ENCODE measurements around the gene FOXD1.
"Not testable (repeated sequence)": the region's sequence is repeated elsewhere in the genome, so short reads cannot be mapped to it uniquely, and the experiment has no call there.

The FOXD1 gene

GRCh38 chr5:73417303-73418034 is 31.1 kb downstream of the FOXD1 start:
- DNase-seq (ENCODE audit: low spot score), result no peak

GRCh38 chr5:73415617-73416016 is 33.0 kb downstream of the FOXD1 start:
- no peak for DNase-seq (ENCODE audit: low spot score)

GRCh38 chr5:73415171-73415570 is 33.4 kb downstream of the FOXD1 start:
- no peak for DNase-seq (ENCODE audit: low spot score)

- no peak for DNase-seq (ENCODE audit: low spot score)
These were observed 36.0 kb downstream of the FOXD1 start for GRCh38 chr5:73412597-73412988.

- no peak for DNase-seq (ENCODE audit: low spot score)
These were observed 36.5 kb downstream of the FOXD1 start for GRCh38 chr5:73411936-73412596.

- DNase-seq (ENCODE audit: low spot score), result not testable (repeated sequence)
These were observed 38.6 kb downstream of the FOXD1 start for GRCh38 chr5:73409927-73410326.

- DNase-seq (ENCODE audit: low spot score), result no peak
These were observed 42.9 kb downstream of the FOXD1 start for GRCh38 chr5:73405691-73406090.

GRCh38 chr5:73399775-73400174 is 48.8 kb downstream of the FOXD1 start:
- no peak for DNase-seq (ENCODE audit: low spot score)

Data from SW480 (cell line).